A549 (cell line): Measurements from ENCODE around the gene ARHGAP10.

Source experiments
- BHLHE40 ChIP-seq: IDR thresholded peaks from 2 replicates; pipeline ENCODE4 v1.6.1; 2012; ENCODE audit warnings: low read depth, low read length, inconsistent platforms
- CEBPB ChIP-seq, 2 experiments: fragments of >200 bp in 1 of 2; sonication (Bioruptor Twin) in 1 of 2; formaldehyde crosslinking in 1 of 2; IDR thresholded peaks; 2 replicates each; pipeline ENCODE4 v1.6.1; 2012 to 2016
- EP300 ChIP-seq, 2 experiments: fragments of >200 bp; sonication (Bioruptor Twin); formaldehyde crosslinking; IDR thresholded peaks; 2 replicates in 1 of 2; 3 replicates in 1 of 2; pipeline ENCODE4 v1.6.1; 2016 to 2017
- HOXA7 ChIP-seq: fragments of 250-450 bp; sonication (Bioruptor Pico); IDR thresholded peaks from 2 replicates; pipeline ENCODE4 v1.5.0; 2020; ENCODE audit warnings: mild to moderate bottlenecking, moderate library complexity
- JUNB ChIP-seq: fragments of >200 bp; sonication (Bioruptor Twin); formaldehyde crosslinking; IDR thresholded peaks from 2 replicates; pipeline ENCODE4 v1.6.1; 2016
- POLR2A ChIP-seq: IDR thresholded peaks from 2 replicates; pipeline ENCODE4 v1.6.1; 2012; ENCODE audit warnings: mild to moderate bottlenecking, low read length
- POLR2AphosphoS2 ChIP-seq: conservative IDR thresholded peaks from 2 replicates; pipeline ENCODE4 v1.6.1; 2012; ENCODE audit warnings: low read length, improper control_type of control experiment, inconsistent platforms
- RAD21 ChIP-seq, 2 experiments: fragments of >200 bp in 1 of 2; sonication (Bioruptor Twin) in 1 of 2; formaldehyde crosslinking in 1 of 2; IDR thresholded peaks in 1 of 2; conservative IDR thresholded peaks in 1 of 2; 2 replicates in 1 of 2; 3 replicates in 1 of 2; pipeline ENCODE4 v1.6.1; 2012 to 2018; ENCODE audit warnings: inconsistent platforms in 1 of 2
- RNF2 ChIP-seq: fragments of 200-600 bp; sonication (generic); IDR thresholded peaks from 2 replicates; pipeline ENCODE4 v1.6.1; 2016; ENCODE audit warnings: low read depth, mild to moderate bottlenecking, antibody characterized with exemption, moderate library complexity, borderline replicate concordance
- ZC3H11A ChIP-seq: fragments of 450-650 bp; IDR thresholded peaks from 2 replicates; pipeline ENCODE4 v1.6.1; 2014; ENCODE audit warnings: antibody characterized with exemption, mild to moderate bottlenecking
- TF ChIP-seq, protein P1 (sequence below): fragments of >200 bp; sonication (Bioruptor Twin); formaldehyde crosslinking; IDR thresholded peaks from 3 replicates; pipeline ENCODE4 v1.5.1; 2016
- TF ChIP-seq, protein P2 (sequence below): fragments of 200-600 bp; sonication (generic); IDR thresholded peaks from 2 replicates; pipeline ENCODE4 v1.6.1; 2016; ENCODE audit warnings: antibody characterized with exemption, mild to moderate bottlenecking, moderate library complexity
- TF ChIP-seq, protein P3 (sequence below): IDR thresholded peaks from 2 replicates; pipeline ENCODE4 v1.6.1; 2012

DNA sequence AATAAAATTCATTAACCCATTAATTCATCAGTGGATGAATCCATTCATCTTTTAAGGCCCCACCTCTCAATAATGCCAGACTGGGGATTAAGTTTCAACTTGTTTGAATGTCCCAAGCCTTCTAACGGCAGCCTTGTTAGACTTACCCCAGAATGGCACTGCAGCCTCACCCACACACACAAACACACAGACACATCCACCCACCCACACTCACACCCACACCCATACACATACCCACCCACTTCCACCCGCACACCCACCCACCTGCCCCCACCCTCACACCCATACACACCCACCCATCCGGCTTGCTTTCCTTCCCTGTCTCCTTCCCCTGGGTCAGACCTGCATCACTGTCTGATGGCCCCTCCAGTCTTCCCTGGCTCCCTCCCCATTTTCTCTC lies 102.6 kb downstream of the ARHGAP10 start:
- TF ChIP-seq, protein P1, sequence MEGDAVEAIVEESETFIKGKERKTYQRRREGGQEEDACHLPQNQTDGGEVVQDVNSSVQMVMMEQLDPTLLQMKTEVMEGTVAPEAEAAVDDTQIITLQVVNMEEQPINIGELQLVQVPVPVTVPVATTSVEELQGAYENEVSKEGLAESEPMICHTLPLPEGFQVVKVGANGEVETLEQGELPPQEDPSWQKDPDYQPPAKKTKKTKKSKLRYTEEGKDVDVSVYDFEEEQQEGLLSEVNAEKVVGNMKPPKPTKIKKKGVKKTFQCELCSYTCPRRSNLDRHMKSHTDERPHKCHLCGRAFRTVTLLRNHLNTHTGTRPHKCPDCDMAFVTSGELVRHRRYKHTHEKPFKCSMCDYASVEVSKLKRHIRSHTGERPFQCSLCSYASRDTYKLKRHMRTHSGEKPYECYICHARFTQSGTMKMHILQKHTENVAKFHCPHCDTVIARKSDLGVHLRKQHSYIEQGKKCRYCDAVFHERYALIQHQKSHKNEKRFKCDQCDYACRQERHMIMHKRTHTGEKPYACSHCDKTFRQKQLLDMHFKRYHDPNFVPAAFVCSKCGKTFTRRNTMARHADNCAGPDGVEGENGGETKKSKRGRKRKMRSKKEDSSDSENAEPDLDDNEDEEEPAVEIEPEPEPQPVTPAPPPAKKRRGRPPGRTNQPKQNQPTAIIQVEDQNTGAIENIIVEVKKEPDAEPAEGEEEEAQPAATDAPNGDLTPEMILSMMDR: no peak
- TF ChIP-seq EP300 (IDR thresholded peaks at IDR 0.05) (no peak), RNF2 (no peak), POLR2AphosphoS2 (no peak), ZC3H11A (no peak), CEBPB (IDR thresholded peaks at IDR 0.05) (no peak), RAD21 (conservative IDR thresholded peaks at IDR 0.05 in 1 of 2, IDR thresholded peaks at IDR 0.05 in 1 of 2) (no peak), POLR2A (no peak), BHLHE40 (no peak), JUNB (no peak), HOXA7 (CRISPR knock-in tag) (no peak)
- TF ChIP-seq, protein P2, sequence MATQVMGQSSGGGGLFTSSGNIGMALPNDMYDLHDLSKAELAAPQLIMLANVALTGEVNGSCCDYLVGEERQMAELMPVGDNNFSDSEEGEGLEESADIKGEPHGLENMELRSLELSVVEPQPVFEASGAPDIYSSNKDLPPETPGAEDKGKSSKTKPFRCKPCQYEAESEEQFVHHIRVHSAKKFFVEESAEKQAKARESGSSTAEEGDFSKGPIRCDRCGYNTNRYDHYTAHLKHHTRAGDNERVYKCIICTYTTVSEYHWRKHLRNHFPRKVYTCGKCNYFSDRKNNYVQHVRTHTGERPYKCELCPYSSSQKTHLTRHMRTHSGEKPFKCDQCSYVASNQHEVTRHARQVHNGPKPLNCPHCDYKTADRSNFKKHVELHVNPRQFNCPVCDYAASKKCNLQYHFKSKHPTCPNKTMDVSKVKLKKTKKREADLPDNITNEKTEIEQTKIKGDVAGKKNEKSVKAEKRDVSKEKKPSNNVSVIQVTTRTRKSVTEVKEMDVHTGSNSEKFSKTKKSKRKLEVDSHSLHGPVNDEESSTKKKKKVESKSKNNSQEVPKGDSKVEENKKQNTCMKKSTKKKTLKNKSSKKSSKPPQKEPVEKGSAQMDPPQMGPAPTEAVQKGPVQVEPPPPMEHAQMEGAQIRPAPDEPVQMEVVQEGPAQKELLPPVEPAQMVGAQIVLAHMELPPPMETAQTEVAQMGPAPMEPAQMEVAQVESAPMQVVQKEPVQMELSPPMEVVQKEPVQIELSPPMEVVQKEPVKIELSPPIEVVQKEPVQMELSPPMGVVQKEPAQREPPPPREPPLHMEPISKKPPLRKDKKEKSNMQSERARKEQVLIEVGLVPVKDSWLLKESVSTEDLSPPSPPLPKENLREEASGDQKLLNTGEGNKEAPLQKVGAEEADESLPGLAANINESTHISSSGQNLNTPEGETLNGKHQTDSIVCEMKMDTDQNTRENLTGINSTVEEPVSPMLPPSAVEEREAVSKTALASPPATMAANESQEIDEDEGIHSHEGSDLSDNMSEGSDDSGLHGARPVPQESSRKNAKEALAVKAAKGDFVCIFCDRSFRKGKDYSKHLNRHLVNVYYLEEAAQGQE: no peak
- TF ChIP-seq, protein P3, sequence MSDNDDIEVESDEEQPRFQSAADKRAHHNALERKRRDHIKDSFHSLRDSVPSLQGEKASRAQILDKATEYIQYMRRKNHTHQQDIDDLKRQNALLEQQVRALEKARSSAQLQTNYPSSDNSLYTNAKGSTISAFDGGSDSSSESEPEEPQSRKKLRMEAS: no peak
